IMR-90 (cell line): ENCODE data around the gene LAMB3. TPM values are rescaled to one million over a fixed set of nuclear protein-coding genes. Genes with fewer than 3 reads are reported as not detected.

Experiments used
- ATAC-seq: fragments of 200-7000 bp; cut with Tn5 transposase; 2 replicates; pipeline ENCODE4 v1.9.1; 2020; ENCODE audit warnings: low read depth, mild to moderate bottlenecking, moderate library complexity
- BruUV-seq: library from RNA; stranded (reverse); fragments of 400-500 nt; replicated peaks from 2 replicates; lab custom pipeline; 2021; lab: Mats Ljungman, UMichigan
- CTCF ChIA-PET: fragments of 300-600 bp; formaldehyde crosslinking; extraction: SDS; loops from one replicate; lab custom pipeline; 2021; ENCODE audit warnings: antibody characterized with exemption; lab: Yijun Ruan, JAX
- POLR2A ChIA-PET: fragments of 300-600 bp; sonication (Branson Sonifier 250); formaldehyde crosslinking; loops from one replicate; lab custom pipeline; 2022; ENCODE audit warnings: antibody characterized with exemption; ENCODE audit not compliant: unreplicated experiment; lab: Charles Lee
- DNase-seq: peaks from one replicate; pipeline ENCODE4 v3.0.0; 2013
- H2AFZ ChIP-seq: replicated peaks from 2 replicates; pipeline ENCODE3; 2013; ENCODE audit warnings: low read length, mild to moderate bottlenecking; ENCODE audit not compliant: poor library complexity
- H2AK5ac ChIP-seq: 2 replicates; pipeline ENCODE4 v1.6.1; 2013; ENCODE audit warnings: low read depth, low read length, inconsistent platforms
- H2AK9ac ChIP-seq: replicated peaks from 2 replicates; pipeline ENCODE3; 2013; ENCODE audit warnings: mild to moderate bottlenecking, low read depth, low read length, moderate library complexity; ENCODE audit not compliant: poor library complexity
- H2BK120ac ChIP-seq: 2 replicates; pipeline ENCODE4 v1.6.1; 2013; ENCODE audit warnings: low read depth, low read length, inconsistent platforms
- H2BK15ac ChIP-seq: 3 replicates; pipeline ENCODE4 v1.6.1; 2013; ENCODE audit warnings: low read depth, low read length, inconsistent platforms
- H2BK20ac ChIP-seq: 2 replicates; pipeline ENCODE4 v1.6.1; 2013; ENCODE audit warnings: low read depth, mild to moderate bottlenecking, inconsistent platforms, low read length, moderate library complexity
- H2BK5ac ChIP-seq: 2 replicates; pipeline ENCODE4 v1.6.1; 2013; ENCODE audit warnings: mild to moderate bottlenecking, low read depth, low read length, inconsistent platforms; ENCODE audit not compliant: poor library complexity, severe bottlenecking
- H3K14ac ChIP-seq: replicated peaks from 2 replicates; pipeline ENCODE4 v1.6.1; 2013; ENCODE audit warnings: low read depth, low read length, inconsistent platforms
- H3K18ac ChIP-seq: 2 replicates; pipeline ENCODE4 v1.6.1; 2013; ENCODE audit warnings: low read depth, low read length, control low read depth
- H3K23ac ChIP-seq: 2 replicates; pipeline ENCODE4 v1.6.1; 2013; ENCODE audit warnings: low read depth, low read length, inconsistent platforms
- H3K27ac ChIP-seq: 2 replicates; pipeline ENCODE4 v1.5.1; 2013; ENCODE audit warnings: mild to moderate bottlenecking, control low read depth, low read length; ENCODE audit not compliant: insufficient read depth
- H3K27me3 ChIP-seq: 2 replicates; pipeline ENCODE4 v1.6.1; 2013; ENCODE audit warnings: low read length; ENCODE audit not compliant: control insufficient read depth, insufficient read depth
- H3K36me3 ChIP-seq: 2 replicates; pipeline ENCODE4 v1.6.1; 2013; ENCODE audit warnings: low read length, mixed read lengths; ENCODE audit not compliant: control insufficient read depth, insufficient read depth
- H3K4ac ChIP-seq: 2 replicates; pipeline ENCODE4 v1.6.1; 2013; ENCODE audit warnings: low read depth, low read length, inconsistent platforms
- H3K4me1 ChIP-seq: 2 replicates; pipeline ENCODE4 v1.6.1; 2013; ENCODE audit warnings: low read length, mixed read lengths; ENCODE audit not compliant: control insufficient read depth, insufficient read depth
- H3K4me2 ChIP-seq: 2 replicates; pipeline ENCODE4 v1.6.1; 2013; ENCODE audit warnings: low read depth, mild to moderate bottlenecking, control low read depth, low read length, moderate library complexity
- H3K4me3 ChIP-seq: 2 replicates; pipeline ENCODE4 v1.5.1; 2013; ENCODE audit warnings: low read depth, mild to moderate bottlenecking, control low read depth, low read length, moderate library complexity; ENCODE audit not compliant: insufficient read depth
- H3K56ac ChIP-seq: 2 replicates; pipeline ENCODE4 v1.6.1; 2013; ENCODE audit warnings: low read length, inconsistent platforms; ENCODE audit not compliant: insufficient read depth; ENCODE audit errors: extremely low read depth
- H3K79me1 ChIP-seq, 2 experiments: 2 replicates each; pipeline ENCODE4 v1.6.1; 2013; ENCODE audit warnings: low read length in 2 of 2, inconsistent platforms in 1 of 2, low read depth in 1 of 2
- H3K9ac ChIP-seq: 2 replicates; pipeline ENCODE4 v1.6.1; 2013; ENCODE audit warnings: low read depth, low read length, control low read depth
- H3K9me1 ChIP-seq: 2 replicates; pipeline ENCODE4 v1.6.1; 2013; ENCODE audit warnings: low read length, inconsistent platforms; ENCODE audit not compliant: insufficient read depth
- H3K9me3 ChIP-seq: 2 replicates; pipeline ENCODE4 v1.6.1; 2013; ENCODE audit warnings: low read length; ENCODE audit not compliant: control insufficient read depth, insufficient read depth
- H4K20me1 ChIP-seq: 2 replicates; pipeline ENCODE4 v1.6.1; 2013; ENCODE audit warnings: low read length, inconsistent platforms; ENCODE audit not compliant: insufficient read depth
- H4K5ac ChIP-seq: 2 replicates; pipeline ENCODE4 v1.6.1; 2013; ENCODE audit warnings: mild to moderate bottlenecking, low read depth, low read length, control low read depth
- H4K8ac ChIP-seq, 2 experiments: 2 replicates each; pipeline ENCODE4 v1.6.1; 2013; ENCODE audit warnings: low read depth in 2 of 2, low read length in 2 of 2, control low read depth in 1 of 2, inconsistent platforms in 1 of 2
- H4K91ac ChIP-seq: 2 replicates; pipeline ENCODE4 v1.6.1; 2013; ENCODE audit warnings: low read depth, low read length, inconsistent platforms; ENCODE audit not compliant: insufficient read depth
- BHLHE40 ChIP-seq: fragments of 150-350 bp; IDR thresholded peaks from 2 replicates; pipeline ENCODE4 v1.6.1; 2016; ENCODE audit warnings: mild to moderate bottlenecking, low read depth, low read length
- CEBPB ChIP-seq: IDR thresholded peaks from 2 replicates; pipeline ENCODE4 v1.6.1; 2012; ENCODE audit warnings: low read depth, low read length, improper control_type of control experiment
- CHD1 ChIP-seq: IDR thresholded peaks from 2 replicates; pipeline ENCODE4 v1.6.1; 2012; ENCODE audit warnings: low read depth, low read length, improper control_type of control experiment
- FOS ChIP-seq: fragments of 150-350 bp; IDR thresholded peaks from 2 replicates; pipeline ENCODE4 v1.6.1; 2016; ENCODE audit warnings: low read depth, low read length
- MAFK ChIP-seq: IDR thresholded peaks from 2 replicates; pipeline ENCODE4 v1.6.1; 2012; ENCODE audit warnings: low read depth, low read length, improper control_type of control experiment
- MAZ ChIP-seq: IDR thresholded peaks from 2 replicates; pipeline ENCODE4 v1.6.1; 2012; ENCODE audit warnings: low read depth, mild to moderate bottlenecking, low read length, improper control_type of control experiment, moderate library complexity, borderline replicate concordance
- MXI1 ChIP-seq: IDR thresholded peaks from 2 replicates; pipeline ENCODE4 v1.6.1; 2012; ENCODE audit warnings: low read depth, mild to moderate bottlenecking, low read length, moderate library complexity, borderline replicate concordance
- NFE2L2 ChIP-seq: fragments of 150-350 bp; IDR thresholded peaks from 2 replicates; pipeline ENCODE4 v1.6.1; 2016; ENCODE audit warnings: low read depth, mild to moderate bottlenecking, low read length
- POLR2A ChIP-seq: IDR thresholded peaks from 2 replicates; pipeline ENCODE4 v1.6.1; 2012; ENCODE audit warnings: mild to moderate bottlenecking, low read depth, low read length
- RAD21 ChIP-seq: IDR thresholded peaks from 2 replicates; pipeline ENCODE4 v1.6.1; 2012; ENCODE audit warnings: low read length, improper control_type of control experiment
- RCOR1 ChIP-seq: IDR thresholded peaks from 2 replicates; pipeline ENCODE4 v1.6.1; 2012; ENCODE audit warnings: mild to moderate bottlenecking, low read length, improper control_type of control experiment; ENCODE audit not compliant: insufficient replicate concordance
- RFX5 ChIP-seq: IDR thresholded peaks from 2 replicates; pipeline ENCODE4 v1.8.0; 2012; ENCODE audit warnings: low read depth, mild to moderate bottlenecking, low read length, moderate library complexity
- SMC3 ChIP-seq: fragments of 150-350 bp; IDR thresholded peaks from 2 replicates; pipeline ENCODE4 v1.6.1; 2016; ENCODE audit warnings: low read depth, mild to moderate bottlenecking, antibody characterized with exemption, low read length, moderate library complexity
- WGBS, 2 experiments: methylation state at CpG; one replicate each; pipeline versions ENCODE4 v1.1.5 to v1.1.7; 2013; ENCODE audit warnings: missing lambda C conversion rate in 2 of 2; ENCODE audit not compliant: insufficient read length in 1 of 2; ENCODE audit errors: extremely low coverage in 2 of 2; 5-methylcytosine and 5-hydroxymethylcytosine counted together
- dilution Hi-C: fragments of 300-500 bp; cut with HindIII; formaldehyde crosslinking; loops from one replicate; pipeline ENCODE4 v1.14.3; 2018; ENCODE audit warnings: low sequenced_read_pairs; ENCODE audit not compliant: unreplicated experiment
- in situ Hi-C: fragments of 300-500 bp; cut with MboI; formaldehyde crosslinking; loops from 3 replicates; pipeline ENCODE4 v1.14.3; 2019; ENCODE audit warnings: low sequenced_read_pairs, inconsistent platforms, mixed read lengths
- intact Hi-C: fragments of 100-400 bp; cut with micrococcal nuclease; formaldehyde crosslinking; loops from 2 replicates; pipeline ENCODE4 v1.10.0; 2022
- polyA plus RNA-seq, 3 experiments: library from polyadenylated mRNA; depleted of rRNA; stranded (reverse); fragments of >200 nt; gene quantifications; 2 replicates each; pipeline ENCODE4 v1.2.3, GENCODE V29; 2012; ENCODE audit warnings: low replicate concordance in 1 of 3
- total RNA-seq: library from RNA; depleted of rRNA; stranded (reverse); fragments of >200 nt; gene quantifications from 2 replicates; pipeline ENCODE4 v1.2.3, GENCODE V29; 2012
- TF ChIP-seq, protein P1 (sequence below): fragments of 150-350 bp; IDR thresholded peaks from 2 replicates; pipeline ENCODE4 v1.6.1; 2017; ENCODE audit warnings: mild to moderate bottlenecking, antibody characterized with exemption, low read length, low read depth
- TF ChIP-seq, protein P2 (sequence below): fragments of 150-350 bp; IDR thresholded peaks from 2 replicates; pipeline ENCODE4 v1.6.1; 2016; ENCODE audit warnings: low read depth, mild to moderate bottlenecking, low read length, moderate library complexity, borderline replicate concordance
- TF ChIP-seq, protein P3 (sequence below): conservative IDR thresholded peaks from 2 replicates; pipeline ENCODE4 v1.5.1; 2012; ENCODE audit warnings: mild to moderate bottlenecking, low read depth, low read length, improper control_type of control experiment

Gene LAMB3
- total and polyA plus RNA-seq, 2 of the 4 experiments (the other 2 are of a cell fraction) = 0.72 to 2.1 TPM

DNA sequence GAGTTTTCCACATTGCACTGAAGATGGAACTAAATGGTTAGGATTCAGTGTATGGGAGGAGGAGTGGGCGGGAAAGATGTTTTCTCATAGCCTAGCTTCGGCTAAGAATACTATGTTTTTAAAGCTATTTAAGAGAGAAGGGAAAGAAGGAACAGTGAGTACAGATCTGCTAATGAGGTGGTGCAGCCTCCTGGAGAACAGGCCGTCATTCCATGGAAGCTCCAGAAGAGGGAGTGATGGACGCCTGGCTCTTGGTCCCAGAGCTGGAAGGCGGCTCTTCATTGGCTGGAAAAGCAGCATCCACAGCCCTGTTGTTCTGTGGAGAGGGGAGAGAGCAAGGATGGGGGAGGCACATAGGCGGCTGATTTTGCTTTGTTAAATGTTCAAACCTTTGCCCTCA, 61.8 kb downstream of the LAMB3 start:
- no peak overlapping the region for H3K9ac ChIP-seq
- no peak overlapping the region for H3K14ac ChIP-seq
- H3K23ac ChIP-seq = no peak overlapping the region
- intact Hi-C loops (no loop called here), in situ Hi-C loops (no loop called here), dilution Hi-C loops (no loop called here)
- H4K5ac ChIP-seq = no peak overlapping the region
- no peak overlapping the region for H2BK20ac ChIP-seq
- no TSS peak for BruUV-seq
- no peak overlapping the region for H3K56ac ChIP-seq
- ChIA-PET CTCF (interaction anchor here (0.7 to 1.0 kb wide), 2 partner anchors 10 to 26 kb away, joined by 3 read pairs; no protein-coding TSS in a partner anchor), POLR2A (no interaction called here)
- no peak overlapping the region for H3K27ac ChIP-seq
- H2BK15ac ChIP-seq = no peak overlapping the region
- no peaks in the 10 kb centered on the region for H4K20me1 ChIP-seq
- H3K9me1 ChIP-seq = no peaks in the 10 kb centered on the region; the same call in 1 of the 2 replicates
- no peak overlapping the region for H2AK9ac ChIP-seq
- no peak for TF ChIP-seq NFE2L2
- TF ChIP-seq SMC3 = peak; percentile 29; the same call in 1 of the 2 replicates
- TF ChIP-seq MXI1 = no peak
- TF ChIP-seq BHLHE40 = no peak
- no peak for TF ChIP-seq RFX5
- TF ChIP-seq, protein P1, sequence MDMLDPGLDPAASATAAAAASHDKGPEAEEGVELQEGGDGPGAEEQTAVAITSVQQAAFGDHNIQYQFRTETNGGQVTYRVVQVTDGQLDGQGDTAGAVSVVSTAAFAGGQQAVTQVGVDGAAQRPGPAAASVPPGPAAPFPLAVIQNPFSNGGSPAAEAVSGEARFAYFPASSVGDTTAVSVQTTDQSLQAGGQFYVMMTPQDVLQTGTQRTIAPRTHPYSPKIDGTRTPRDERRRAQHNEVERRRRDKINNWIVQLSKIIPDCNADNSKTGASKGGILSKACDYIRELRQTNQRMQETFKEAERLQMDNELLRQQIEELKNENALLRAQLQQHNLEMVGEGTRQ = no peak
- TF ChIP-seq, protein P2, sequence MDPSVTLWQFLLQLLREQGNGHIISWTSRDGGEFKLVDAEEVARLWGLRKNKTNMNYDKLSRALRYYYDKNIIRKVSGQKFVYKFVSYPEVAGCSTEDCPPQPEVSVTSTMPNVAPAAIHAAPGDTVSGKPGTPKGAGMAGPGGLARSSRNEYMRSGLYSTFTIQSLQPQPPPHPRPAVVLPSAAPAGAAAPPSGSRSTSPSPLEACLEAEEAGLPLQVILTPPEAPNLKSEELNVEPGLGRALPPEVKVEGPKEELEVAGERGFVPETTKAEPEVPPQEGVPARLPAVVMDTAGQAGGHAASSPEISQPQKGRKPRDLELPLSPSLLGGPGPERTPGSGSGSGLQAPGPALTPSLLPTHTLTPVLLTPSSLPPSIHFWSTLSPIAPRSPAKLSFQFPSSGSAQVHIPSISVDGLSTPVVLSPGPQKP = no peak
- TF ChIP-seq CEBPB = no peak
- no peak for TF ChIP-seq MAZ
- no peak for TF ChIP-seq POLR2A
- no peak for TF ChIP-seq CHD1
- TF ChIP-seq RAD21 = peak; percentile 32; the same call in 1 of the 2 replicates
- TF ChIP-seq FOS = no peak
- TF ChIP-seq MAFK = no peak
- no peak for TF ChIP-seq RCOR1
- TF ChIP-seq, protein P3, sequence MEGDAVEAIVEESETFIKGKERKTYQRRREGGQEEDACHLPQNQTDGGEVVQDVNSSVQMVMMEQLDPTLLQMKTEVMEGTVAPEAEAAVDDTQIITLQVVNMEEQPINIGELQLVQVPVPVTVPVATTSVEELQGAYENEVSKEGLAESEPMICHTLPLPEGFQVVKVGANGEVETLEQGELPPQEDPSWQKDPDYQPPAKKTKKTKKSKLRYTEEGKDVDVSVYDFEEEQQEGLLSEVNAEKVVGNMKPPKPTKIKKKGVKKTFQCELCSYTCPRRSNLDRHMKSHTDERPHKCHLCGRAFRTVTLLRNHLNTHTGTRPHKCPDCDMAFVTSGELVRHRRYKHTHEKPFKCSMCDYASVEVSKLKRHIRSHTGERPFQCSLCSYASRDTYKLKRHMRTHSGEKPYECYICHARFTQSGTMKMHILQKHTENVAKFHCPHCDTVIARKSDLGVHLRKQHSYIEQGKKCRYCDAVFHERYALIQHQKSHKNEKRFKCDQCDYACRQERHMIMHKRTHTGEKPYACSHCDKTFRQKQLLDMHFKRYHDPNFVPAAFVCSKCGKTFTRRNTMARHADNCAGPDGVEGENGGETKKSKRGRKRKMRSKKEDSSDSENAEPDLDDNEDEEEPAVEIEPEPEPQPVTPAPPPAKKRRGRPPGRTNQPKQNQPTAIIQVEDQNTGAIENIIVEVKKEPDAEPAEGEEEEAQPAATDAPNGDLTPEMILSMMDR = peak; percentile 35
- WGBS, 2 experiments = 79% methylated on average over 2 of the region's 6 CpGs; no CpG with 5 or more reads in 1 of the 2 experiments
- peaks cover 3% of the 10 kb centered on the region; the same call in 1 of the 2 replicates for H3K4me1 ChIP-seq
- H2AK5ac ChIP-seq = no peak overlapping the region
- H3K9me3 ChIP-seq = no peaks in the 10 kb centered on the region
- no peaks in the 10 kb centered on the region for H3K79me1 ChIP-seq
- no peak overlapping the region for H3K4ac ChIP-seq
- DNase-seq (no peak), ATAC-seq (peak; percentile 75)
- no peak overlapping the region for H3K4me2 ChIP-seq
- no peaks in the 10 kb centered on the region for H3K27me3 ChIP-seq
- no peak overlapping the region for H4K8ac ChIP-seq
- no peaks in the 10 kb centered on the region for H3K36me3 ChIP-seq
- no peak overlapping the region for H4K91ac ChIP-seq
- H3K4me3 ChIP-seq = no peak overlapping the region
- no peak overlapping the region for H2BK120ac ChIP-seq
- H2AFZ ChIP-seq = no peak overlapping the region
- H2BK5ac ChIP-seq = no peak overlapping the region
- H3K18ac ChIP-seq = no peak overlapping the region
